Liver (tissue), 9 donors: ENCODE results near the gene GRIN1. TPM values are rescaled to one million over a fixed set of nuclear protein-coding genes. Genes with fewer than 3 reads are reported as not detected.

ENCODE experiments used
- DNase-seq: peaks from one replicate; pipeline ENCODE4 v3.0.0-alpha.2; 2017; ENCODE audit warnings: low spot score
- H3K27ac ChIP-seq, 2 donors: one replicate each; pipeline ENCODE4 v1.7.0; 2013; ENCODE audit warnings: inconsistent platforms in 2 of 2, low read length in 2 of 2, control low read depth in 1 of 2, low read depth in 1 of 2, mild to moderate bottlenecking in 1 of 2
- H3K27me3 ChIP-seq, 4 donors: one replicate each; pipeline versions ENCODE4 v1.6.1 to v1.7.0; 2013; ENCODE audit warnings: low read length in 3 of 4, inconsistent platforms in 1 of 4, mild to moderate bottlenecking in 1 of 4, moderate library complexity in 1 of 4; ENCODE audit not compliant: control insufficient read depth in 4 of 4, insufficient read depth in 4 of 4
- H3K36me3 ChIP-seq, 4 donors: one replicate each; pipeline versions ENCODE4 v1.6.1 to v1.7.0; 2013; ENCODE audit warnings: low read length in 3 of 4, mild to moderate bottlenecking in 3 of 4, low read depth in 1 of 4, moderate library complexity in 1 of 4; ENCODE audit not compliant: control insufficient read depth in 4 of 4, insufficient read depth in 3 of 4
- H3K4me1 ChIP-seq, 4 donors: one replicate each; pipeline versions ENCODE4 v1.6.1 to v1.7.0; 2013; ENCODE audit warnings: low read length in 3 of 4, mild to moderate bottlenecking in 3 of 4, moderate library complexity in 1 of 4; ENCODE audit not compliant: control insufficient read depth in 4 of 4, insufficient read depth in 4 of 4
- H3K4me3 ChIP-seq, 3 donors: one replicate each; pipeline versions ENCODE4 v1.6.1 to v1.7.0; 2013; ENCODE audit warnings: low read length in 3 of 3, control low read depth in 1 of 3, low read depth in 1 of 3, mild to moderate bottlenecking in 1 of 3
- H3K9ac ChIP-seq, 2 donors: one replicate each; pipeline ENCODE4 v1.7.0; 2013; ENCODE audit warnings: low read length in 2 of 2, mild to moderate bottlenecking in 2 of 2, moderate library complexity in 2 of 2, control low read depth in 1 of 2, low read depth in 1 of 2
- H3K9me3 ChIP-seq, 4 donors: one replicate each; pipeline versions ENCODE4 v1.6.1 to v1.7.0; 2013; ENCODE audit warnings: low read length in 3 of 4; ENCODE audit not compliant: control insufficient read depth in 4 of 4
- ATF3 ChIP-seq: IDR thresholded peaks from 2 replicates; pipeline ENCODE4 v1.6.1; 2016; ENCODE audit warnings: antibody characterized with exemption
- EGR1 ChIP-seq, 2 donors: IDR thresholded peaks; 2 replicates each; pipeline ENCODE4 v1.6.1; 2016 to 2018; ENCODE audit warnings: antibody characterized with exemption in 2 of 2, low read depth in 2 of 2
- FOXA1 ChIP-seq: IDR thresholded peaks from 2 replicates; pipeline ENCODE4 v1.6.1; 2016; ENCODE audit warnings: antibody characterized with exemption
- FOXA2 ChIP-seq: IDR thresholded peaks from 2 replicates; pipeline ENCODE4 v1.6.1; 2016; ENCODE audit warnings: antibody characterized with exemption
- GABPA ChIP-seq, 2 donors: IDR thresholded peaks in 1 of 2; conservative IDR thresholded peaks in 1 of 2; 2 replicates each; pipeline ENCODE4 v1.6.1; 2016; ENCODE audit warnings: antibody characterized with exemption in 2 of 2, mild to moderate bottlenecking in 1 of 2, moderate library complexity in 1 of 2
- HNF4A ChIP-seq, 2 donors: conservative IDR thresholded peaks; 2 replicates each; pipeline ENCODE4 v1.6.1; 2016; ENCODE audit warnings: antibody characterized with exemption in 2 of 2, mild to moderate bottlenecking in 2 of 2
- HNF4G ChIP-seq: IDR thresholded peaks from 2 replicates; pipeline ENCODE4 v1.6.1; 2016; ENCODE audit warnings: antibody characterized with exemption
- JUND ChIP-seq, 2 donors: IDR thresholded peaks; 2 replicates each; pipeline ENCODE4 v1.6.1; 2016; ENCODE audit warnings: antibody characterized with exemption in 2 of 2
- NR2F2 ChIP-seq: IDR thresholded peaks from 2 replicates; pipeline ENCODE4 v1.6.1; 2016; ENCODE audit warnings: antibody characterized with exemption
- RAD21 ChIP-seq, 2 donors: IDR thresholded peaks; 2 replicates each; pipeline ENCODE4 v1.6.1; 2016; ENCODE audit warnings: antibody characterized with exemption in 2 of 2, mild to moderate bottlenecking in 2 of 2
- REST ChIP-seq: IDR thresholded peaks from 2 replicates; pipeline ENCODE4 v1.6.1; 2016; ENCODE audit warnings: antibody characterized with exemption, mild to moderate bottlenecking
- RXRA ChIP-seq, 2 donors: IDR thresholded peaks; 2 replicates each; pipeline ENCODE4 v1.6.1; 2017 to 2018; ENCODE audit warnings: antibody characterized with exemption in 2 of 2, mild to moderate bottlenecking in 1 of 2
- TAF1 ChIP-seq: conservative IDR thresholded peaks from 2 replicates; pipeline ENCODE4 v1.6.1; 2016; ENCODE audit warnings: antibody characterized with exemption, mild to moderate bottlenecking
- YY1 ChIP-seq: IDR thresholded peaks from 2 replicates; pipeline ENCODE4 v1.6.1; 2016; ENCODE audit warnings: antibody characterized with exemption, mild to moderate bottlenecking
- WGBS: extraction: QIAGEN DNeasy Blood & Tissue Kit; methylation state at CpG from one replicate; pipeline ENCODE4 v1.1.7; 2013; 5-methylcytosine and 5-hydroxymethylcytosine counted together
- polyA plus RNA-seq, 2 donors: library from polyadenylated mRNA; stranded (reverse) in 1 of 2; unstranded in 1 of 2; fragments of 200-250 nt in 1 of 2; fragments of >200 nt in 1 of 2; fragmentation: Nextera tagmentation in 1 of 2; extraction: Ambion mirVana in 1 of 2; gene quantifications; one replicate each; pipeline versions ENCODE4 v1.2.1 to v1.2.3, GENCODE V29; 2013 to 2015
- total RNA-seq, 2 donors: library from RNA; depleted of rRNA; stranded (reverse); fragments of >200 nt; gene quantifications; one replicate each; pipeline ENCODE4 v1.2.3, GENCODE V29; 2014
- TF ChIP-seq, protein P1 (sequence below): fragments of 150-350 bp; IDR thresholded peaks from 2 replicates; pipeline ENCODE4 v1.5.1; 2017; ENCODE audit warnings: improper control_type of control experiment, low read depth, low read length; ENCODE audit not compliant: missing input control
- TF ChIP-seq, protein P2 (sequence below): IDR thresholded peaks from 2 replicates; pipeline ENCODE4 v1.6.1; 2016; ENCODE audit warnings: antibody characterized with exemption
- TF ChIP-seq, protein P3 (sequence below): IDR thresholded peaks from 2 replicates; pipeline ENCODE4 v1.6.1; 2016; ENCODE audit warnings: antibody characterized with exemption
- donor health status: healthy.
- donor health status: healthy.
- donor health status: healthy.
- donor health status: healthy.
- donor health status: healthy.

The GRIN1 gene
- total and polyA plus RNA-seq, 4 donors: 0.05 TPM; not detected in 3

DNA sequence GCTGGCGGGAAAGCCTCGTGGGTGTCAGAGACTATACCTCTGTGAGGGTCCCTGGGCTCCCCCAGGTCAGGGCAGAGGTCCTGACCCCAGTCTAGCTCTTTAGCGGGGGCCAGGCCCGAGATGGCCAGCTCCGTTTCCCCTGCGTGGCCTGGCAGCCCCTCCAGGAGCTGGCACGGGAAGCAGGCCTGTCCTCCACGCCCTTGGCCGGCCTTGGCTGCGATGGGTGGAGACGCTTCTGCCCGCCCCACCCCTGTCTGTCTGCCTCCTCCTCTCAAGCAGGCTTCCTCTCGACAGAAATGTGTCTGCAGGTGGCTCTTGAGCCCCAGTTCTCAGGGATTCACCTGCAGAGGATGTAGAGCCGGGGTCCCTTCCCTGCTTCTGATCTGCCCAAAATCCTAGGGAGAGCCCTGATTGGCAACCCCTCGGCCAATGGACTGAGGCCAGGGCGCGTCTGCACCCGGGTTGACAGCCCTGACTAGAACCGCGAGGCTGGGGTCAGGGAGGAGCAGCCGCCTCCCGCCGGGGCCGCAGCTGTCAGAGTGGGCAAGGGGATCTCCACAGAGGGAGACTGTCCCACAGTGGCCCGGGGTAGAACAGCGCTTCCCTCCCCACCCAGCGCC, 2.6 kb upstream of the GRIN1 start:
- DNase-seq: no peak
- Histone ChIP-seq H3K9ac (no peak overlapping the region), H3K4me3 (no peak overlapping the region), H3K36me3 (no peaks in the 10 kb centered on the region), H3K27me3 (peaks cover 6 to 17% (median 11%) of the 10 kb centered on the region in 4 donors), H3K4me1 (no peaks in the 10 kb centered on the region), H3K9me3 (peaks cover 0 to 1% (median 0%) of the 10 kb centered on the region in 4 donors), H3K27ac (no peak overlapping the region)
- 33% methylated on average over 27 of the region's 27 CpGs for WGBS
- TF ChIP-seq, protein P1, sequence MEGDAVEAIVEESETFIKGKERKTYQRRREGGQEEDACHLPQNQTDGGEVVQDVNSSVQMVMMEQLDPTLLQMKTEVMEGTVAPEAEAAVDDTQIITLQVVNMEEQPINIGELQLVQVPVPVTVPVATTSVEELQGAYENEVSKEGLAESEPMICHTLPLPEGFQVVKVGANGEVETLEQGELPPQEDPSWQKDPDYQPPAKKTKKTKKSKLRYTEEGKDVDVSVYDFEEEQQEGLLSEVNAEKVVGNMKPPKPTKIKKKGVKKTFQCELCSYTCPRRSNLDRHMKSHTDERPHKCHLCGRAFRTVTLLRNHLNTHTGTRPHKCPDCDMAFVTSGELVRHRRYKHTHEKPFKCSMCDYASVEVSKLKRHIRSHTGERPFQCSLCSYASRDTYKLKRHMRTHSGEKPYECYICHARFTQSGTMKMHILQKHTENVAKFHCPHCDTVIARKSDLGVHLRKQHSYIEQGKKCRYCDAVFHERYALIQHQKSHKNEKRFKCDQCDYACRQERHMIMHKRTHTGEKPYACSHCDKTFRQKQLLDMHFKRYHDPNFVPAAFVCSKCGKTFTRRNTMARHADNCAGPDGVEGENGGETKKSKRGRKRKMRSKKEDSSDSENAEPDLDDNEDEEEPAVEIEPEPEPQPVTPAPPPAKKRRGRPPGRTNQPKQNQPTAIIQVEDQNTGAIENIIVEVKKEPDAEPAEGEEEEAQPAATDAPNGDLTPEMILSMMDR: no peak
- TF ChIP-seq ATF3 (no peak), JUND (IDR thresholded peaks at IDR 0.05) (no peak), GABPA (IDR thresholded peaks at IDR 0.05 in 1 of 2, conservative IDR thresholded peaks at IDR 0.05 in 1 of 2) (no peak), RAD21 (IDR thresholded peaks at IDR 0.05) (no peak), REST (no peak), NR2F2 (no peak)
- TF ChIP-seq, protein P2, sequence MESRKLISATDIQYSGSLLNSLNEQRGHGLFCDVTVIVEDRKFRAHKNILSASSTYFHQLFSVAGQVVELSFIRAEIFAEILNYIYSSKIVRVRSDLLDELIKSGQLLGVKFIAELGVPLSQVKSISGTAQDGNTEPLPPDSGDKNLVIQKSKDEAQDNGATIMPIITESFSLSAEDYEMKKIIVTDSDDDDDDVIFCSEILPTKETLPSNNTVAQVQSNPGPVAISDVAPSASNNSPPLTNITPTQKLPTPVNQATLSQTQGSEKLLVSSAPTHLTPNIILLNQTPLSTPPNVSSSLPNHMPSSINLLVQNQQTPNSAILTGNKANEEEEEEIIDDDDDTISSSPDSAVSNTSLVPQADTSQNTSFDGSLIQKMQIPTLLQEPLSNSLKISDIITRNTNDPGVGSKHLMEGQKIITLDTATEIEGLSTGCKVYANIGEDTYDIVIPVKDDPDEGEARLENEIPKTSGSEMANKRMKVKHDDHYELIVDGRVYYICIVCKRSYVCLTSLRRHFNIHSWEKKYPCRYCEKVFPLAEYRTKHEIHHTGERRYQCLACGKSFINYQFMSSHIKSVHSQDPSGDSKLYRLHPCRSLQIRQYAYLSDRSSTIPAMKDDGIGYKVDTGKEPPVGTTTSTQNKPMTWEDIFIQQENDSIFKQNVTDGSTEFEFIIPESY: no peak

- TF ChIP-seq TAF1 (no peak), RXRA (IDR thresholded peaks at IDR 0.05) (no peak), RAD21 (IDR thresholded peaks at IDR 0.05) (no peak), NR2F2 (no peak), EGR1 (IDR thresholded peaks at IDR 0.05; ENCODE audit: low read depth in 2 of 2) (no peak), HNF4G (no peak), HNF4A (conservative IDR thresholded peaks at IDR 0.05) (no peak), YY1 (no peak), FOXA2 (no peak), JUND (IDR thresholded peaks at IDR 0.05) (no peak), FOXA1 (no peak)
- TF ChIP-seq, protein P2: no peak
- TF ChIP-seq, protein P3, sequence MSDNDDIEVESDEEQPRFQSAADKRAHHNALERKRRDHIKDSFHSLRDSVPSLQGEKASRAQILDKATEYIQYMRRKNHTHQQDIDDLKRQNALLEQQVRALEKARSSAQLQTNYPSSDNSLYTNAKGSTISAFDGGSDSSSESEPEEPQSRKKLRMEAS: no peak
- no peak for DNase-seq
- no peak overlapping the region for H3K9ac ChIP-seq
- WGBS: 71% methylated on average over 23 of the region's 23 CpGs
- H3K36me3 ChIP-seq: no peaks in the 10 kb centered on the region
- no peak overlapping the region for H3K4me3 ChIP-seq
- no peak overlapping the region for H3K27ac ChIP-seq
- H3K27me3 ChIP-seq: peaks cover 6 to 17% (median 11%) of the 10 kb centered on the region in 4 donors
- H3K9me3 ChIP-seq: no peaks in the 10 kb centered on the region
- H3K4me1 ChIP-seq: no peaks in the 10 kb centered on the region
Measured at GRCh38 chr9:137136881-137137607, 1.9 kb upstream of the GRIN1 start.
